Uterus (tissue), 4 donors: ENCODE results near the gene DNASE1L2. TPM values are rescaled to one million over a fixed set of nuclear protein-coding genes. Genes with fewer than 3 reads are reported as not detected.

ENCODE experiments used
- DNase-seq, 2 donors: peaks; one replicate each; pipeline ENCODE4 v3.0.0-alpha.2; 2019 to 2020
- H3K27ac ChIP-seq, 2 donors: fragments of 200-600 bp; sonication (generic); 1 replicate in 1 of 2; 2 replicates in 1 of 2; pipeline ENCODE4 v1.5.1; 2016 to 2018
- H3K27me3 ChIP-seq, 2 donors: fragments of 200-600 bp; sonication (generic); one replicate each; pipeline ENCODE4 v1.5.1; 2018 to 2019; ENCODE audit warnings: control low read depth in 1 of 2
- H3K36me3 ChIP-seq, 2 donors: fragments of 200-600 bp; sonication (generic); one replicate each; pipeline ENCODE4 v1.5.1; 2019; ENCODE audit warnings: control low read depth in 1 of 2
- H3K4me1 ChIP-seq, 2 donors: fragments of 200-600 bp; sonication (generic); one replicate each; pipeline ENCODE4 v1.5.1; 2018 to 2019; ENCODE audit warnings: control low read depth in 1 of 2
- H3K4me3 ChIP-seq, 2 donors: fragments of 200-600 bp; sonication (generic); 1 replicate in 1 of 2; 2 replicates in 1 of 2; pipeline ENCODE4 v1.5.1; 2018 to 2019; ENCODE audit warnings: mild to moderate bottlenecking in 1 of 2
- H3K9me3 ChIP-seq, 2 donors: fragments of 200-600 bp; sonication (generic); one replicate each; pipeline ENCODE4 v1.5.1; 2019; ENCODE audit warnings: control low read depth in 1 of 2
- CTCF ChIP-seq, 4 experiments: fragments of 200-600 bp in 2 of 4; fragments of 450-650 bp in 2 of 4; sonication (generic) in 2 of 4; IDR thresholded peaks; one replicate each; pipeline ENCODE4 v1.5.1; 2016 to 2019; ENCODE audit warnings: antibody characterized with exemption in 4 of 4, mild to moderate bottlenecking in 2 of 4, moderate library complexity in 1 of 4
- POLR2A ChIP-seq, 2 donors: fragments of 450-650 bp; IDR thresholded peaks; one replicate each; pipeline ENCODE4 v1.6.1; 2016; ENCODE audit warnings: antibody characterized with exemption in 2 of 2, mild to moderate bottlenecking in 1 of 2, moderate library complexity in 1 of 2
- intact Hi-C: fragments of 100-400 bp; cut with DNase I; formaldehyde crosslinking; loops from one replicate; pipeline ENCODE4 v1.15.1; 2023; ENCODE audit warnings: low total_unique reads
- total RNA-seq, 4 donors: library from RNA; depleted of rRNA in 3 of 4; stranded (reverse); fragments of >200 nt in 3 of 4; gene quantifications; one replicate each; pipeline versions ENCODE4 v1.1.0 to v1.2.4, GENCODE V29; 2014 to 2023
- donor health status: DM: yes; HTN: yes; CAD: no.

Gene DNASE1L2
- total RNA-seq, 4 donors from 2014 or later, result 0.97 to 1.2 TPM; not detected in 2

- intact Hi-C loops, result no loop called here
- no peak for TF ChIP-seq CTCF (IDR thresholded peaks at IDR 0.05)
- no peak for TF ChIP-seq POLR2A (IDR thresholded peaks at IDR 0.05)
- no peak for DNase-seq
- Histone ChIP-seq H3K36me3 (no peaks in the 10 kb centered on the region), H3K9me3 (no peaks in the 10 kb centered on the region), H3K27ac (no peak overlapping the region), H3K4me1 (peaks cover 0 to 11% of the 10 kb centered on the region in 2 donors), H3K27me3 (peaks cover 6 to 13% of the 10 kb centered on the region in 2 donors), H3K4me3 (no peak overlapping the region)
Observed at GRCh38 chr16:2196981-2197511, 39.2 kb upstream of the DNASE1L2 start.

- no peak for DNase-seq
- no peak overlapping the region for H3K4me3 ChIP-seq
- no peaks in the 10 kb centered on the region for H3K9me3 ChIP-seq
- H3K36me3 ChIP-seq, result no peaks in the 10 kb centered on the region
- H3K27ac ChIP-seq, result no peak overlapping the region
- peaks cover 6 to 13% of the 10 kb centered on the region in 2 donors for H3K27me3 ChIP-seq
- TF ChIP-seq CTCF (IDR thresholded peaks at IDR 0.05), result no peak
- no peak for TF ChIP-seq POLR2A (IDR thresholded peaks at IDR 0.05)
- intact Hi-C loops, result no loop called here
- peaks cover 0 to 11% of the 10 kb centered on the region in 2 donors for H3K4me1 ChIP-seq
Observed at GRCh38 chr16:2197765-2198164, 38.5 kb upstream of the DNASE1L2 start.

- no peak overlapping the region for H3K27ac ChIP-seq
- DNase-seq, result no peak
- H3K27me3 ChIP-seq, result peaks cover 6 to 13% of the 10 kb centered on the region in 2 donors
- TF ChIP-seq POLR2A (IDR thresholded peaks at IDR 0.05), result no peak
- no peaks in the 10 kb centered on the region for H3K9me3 ChIP-seq
- no peak overlapping the region for H3K4me3 ChIP-seq
- H3K36me3 ChIP-seq, result no peaks in the 10 kb centered on the region
- intact Hi-C loops, result no loop called here
- peaks cover 0 to 11% of the 10 kb centered on the region in 2 donors for H3K4me1 ChIP-seq
Observed at GRCh38 chr16:2198283-2198682, 38.0 kb upstream of the DNASE1L2 start.

- Histone ChIP-seq H3K4me1 (peaks cover 0 to 11% of the 10 kb centered on the region in 2 donors), H3K36me3 (no peaks in the 10 kb centered on the region), H3K27ac (no peak overlapping the region), H3K4me3 (no peak overlapping the region), H3K27me3 (peaks cover 6 to 13% of the 10 kb centered on the region in 2 donors), H3K9me3 (no peaks in the 10 kb centered on the region)
- intact Hi-C loops, result no loop called here
- no peak for DNase-seq
- TF ChIP-seq CTCF (IDR thresholded peaks at IDR 0.05) (no peak), POLR2A (IDR thresholded peaks at IDR 0.05) (no peak)
Observed at GRCh38 chr16:2199095-2199494, 37.1 kb upstream of the DNASE1L2 start.

GRCh38 chr16:2199621-2200139 lies 36.6 kb upstream of the DNASE1L2 start:
- peaks cover 6 to 12% of the 10 kb centered on the region in 2 donors for H3K27me3 ChIP-seq
- intact Hi-C loops, result no loop called here
- H3K4me1 ChIP-seq, result peaks cover 0 to 11% of the 10 kb centered on the region in 2 donors
- no peak overlapping the region for H3K4me3 ChIP-seq
- no peaks in the 10 kb centered on the region for H3K9me3 ChIP-seq
- H3K36me3 ChIP-seq, result no peaks in the 10 kb centered on the region
- no peak overlapping the region for H3K27ac ChIP-seq
- TF ChIP-seq POLR2A (IDR thresholded peaks at IDR 0.05), result no peak
- TF ChIP-seq CTCF (IDR thresholded peaks at IDR 0.05), result no peak
- no peak for DNase-seq
